Mesodermal cell (in vitro differentiated cells): ENCODE data around the gene TOB1.

ENCODE experiments used
- H3K27ac ChIP-seq: 2 replicates; pipeline ENCODE4 v1.7.0; 2013; ENCODE audit warnings: mild to moderate bottlenecking, low read depth, low read length, moderate library complexity; ENCODE audit not compliant: severe bottlenecking
- H3K36me3 ChIP-seq: 2 replicates; pipeline ENCODE4 v1.7.1; 2013; ENCODE audit warnings: mild to moderate bottlenecking, low read length, moderate library complexity; ENCODE audit not compliant: control insufficient read depth, insufficient read depth
- H3K4me1 ChIP-seq: one replicate; pipeline ENCODE4 v1.7.1; 2013; ENCODE audit warnings: mild to moderate bottlenecking, low read length; ENCODE audit not compliant: insufficient read depth, control insufficient read depth, poor library complexity, severe bottlenecking
- H3K4me3 ChIP-seq: 2 replicates; pipeline ENCODE4 v1.7.0; 2013; ENCODE audit warnings: low read length, control low read depth, mild to moderate bottlenecking; ENCODE audit not compliant: insufficient read depth, poor library complexity, severe bottlenecking; ENCODE audit errors: extremely low read depth
- H3K9me3 ChIP-seq: 2 replicates; pipeline ENCODE4 v1.7.1; 2013; ENCODE audit warnings: mild to moderate bottlenecking, low read length, moderate library complexity; ENCODE audit not compliant: control insufficient read depth
- WGBS, 2 experiments: methylation state at CpG; one replicate each; pipeline ENCODE4 v1.1.5; 2013; ENCODE audit warnings: missing lambda C conversion rate in 2 of 2; ENCODE audit not compliant: insufficient coverage in 2 of 2; 5-methylcytosine and 5-hydroxymethylcytosine counted together

Gene TOB1

GRCh38 chr17:50843150-50843905, 22.8 kb downstream of the TOB1 start:
- H3K27ac ChIP-seq, result no peak overlapping the region
- no peaks in the 10 kb centered on the region for H3K9me3 ChIP-seq
- no peaks in the 10 kb centered on the region for H3K36me3 ChIP-seq
- WGBS, 2 experiments, result 79 to 91% methylated on average over 6 to 11 of the region's 16 CpGs
- H3K4me3 ChIP-seq, result no peak overlapping the region
- H3K4me1 ChIP-seq, result peaks cover 13% of the 10 kb centered on the region

- H3K4me3 ChIP-seq, result no peak overlapping the region
- no peaks in the 10 kb centered on the region for H3K9me3 ChIP-seq
- peaks cover 13% of the 10 kb centered on the region for H3K4me1 ChIP-seq
- 71 to 83% methylated on average over 8 to 9 of the region's 9 CpGs for WGBS, 2 experiments
- no peaks in the 10 kb centered on the region for H3K36me3 ChIP-seq
- H3K27ac ChIP-seq, result no peak overlapping the region
Observed at GRCh38 chr17:50842506-50843149, 23.5 kb downstream of the TOB1 start.

- Histone ChIP-seq H3K36me3 (no peaks in the 10 kb centered on the region), H3K9me3 (no peaks in the 10 kb centered on the region), H3K27ac (no peak overlapping the region), H3K4me1 (peaks cover 13% of the 10 kb centered on the region), H3K4me3 (no peak overlapping the region)
- 10 to 15% methylated on average over 6 to 7 of the region's 8 CpGs for WGBS, 2 experiments
Observed at GRCh38 chr17:50841949-50842354, 24.2 kb downstream of the TOB1 start.

- H3K9me3 ChIP-seq, result no peaks in the 10 kb centered on the region
- no peak overlapping the region for H3K4me3 ChIP-seq
- no peaks in the 10 kb centered on the region for H3K36me3 ChIP-seq
- no peak overlapping the region for H3K27ac ChIP-seq
- WGBS, 2 experiments, result 75 to 83% methylated on average over 9 of the region's 11 CpGs
- H3K4me1 ChIP-seq, result peaks cover 13% of the 10 kb centered on the region
Observed at GRCh38 chr17:50841277-50841948, 24.7 kb downstream of the TOB1 start.

DNA sequence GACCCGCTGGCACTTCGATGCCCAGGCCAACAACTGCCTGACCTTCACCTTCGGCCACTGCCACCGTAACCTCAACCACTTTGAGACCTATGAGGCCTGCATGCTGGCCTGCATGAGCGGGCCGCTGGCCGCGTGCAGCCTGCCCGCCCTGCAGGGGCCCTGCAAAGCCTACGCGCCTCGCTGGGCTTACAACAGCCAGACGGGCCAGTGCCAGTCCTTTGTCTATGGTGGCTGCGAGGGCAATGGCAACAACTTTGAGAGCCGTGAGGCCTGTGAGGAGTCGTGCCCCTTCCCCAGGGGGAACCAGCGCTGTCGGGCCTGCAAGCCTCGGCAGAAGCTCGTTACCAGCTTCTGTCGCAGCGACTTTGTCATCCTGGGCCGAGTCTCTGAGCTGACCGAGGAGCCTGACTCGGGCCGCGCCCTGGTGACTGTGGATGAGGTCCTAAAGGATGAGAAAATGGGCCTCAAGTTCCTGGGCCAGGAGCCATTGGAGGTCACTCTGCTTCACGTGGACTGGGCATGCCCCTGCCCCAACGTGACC, 25.8 kb downstream of the TOB1 start:
- no peaks in the 10 kb centered on the region for H3K9me3 ChIP-seq
- WGBS, 2 experiments, result 94 to 95% methylated on average over 26 to 29 of the region's 29 CpGs
- H3K4me1 ChIP-seq, result peaks cover 10% of the 10 kb centered on the region
- H3K4me3 ChIP-seq, result no peak overlapping the region
- no peak overlapping the region for H3K27ac ChIP-seq
- H3K36me3 ChIP-seq, result no peaks in the 10 kb centered on the region

DNA sequence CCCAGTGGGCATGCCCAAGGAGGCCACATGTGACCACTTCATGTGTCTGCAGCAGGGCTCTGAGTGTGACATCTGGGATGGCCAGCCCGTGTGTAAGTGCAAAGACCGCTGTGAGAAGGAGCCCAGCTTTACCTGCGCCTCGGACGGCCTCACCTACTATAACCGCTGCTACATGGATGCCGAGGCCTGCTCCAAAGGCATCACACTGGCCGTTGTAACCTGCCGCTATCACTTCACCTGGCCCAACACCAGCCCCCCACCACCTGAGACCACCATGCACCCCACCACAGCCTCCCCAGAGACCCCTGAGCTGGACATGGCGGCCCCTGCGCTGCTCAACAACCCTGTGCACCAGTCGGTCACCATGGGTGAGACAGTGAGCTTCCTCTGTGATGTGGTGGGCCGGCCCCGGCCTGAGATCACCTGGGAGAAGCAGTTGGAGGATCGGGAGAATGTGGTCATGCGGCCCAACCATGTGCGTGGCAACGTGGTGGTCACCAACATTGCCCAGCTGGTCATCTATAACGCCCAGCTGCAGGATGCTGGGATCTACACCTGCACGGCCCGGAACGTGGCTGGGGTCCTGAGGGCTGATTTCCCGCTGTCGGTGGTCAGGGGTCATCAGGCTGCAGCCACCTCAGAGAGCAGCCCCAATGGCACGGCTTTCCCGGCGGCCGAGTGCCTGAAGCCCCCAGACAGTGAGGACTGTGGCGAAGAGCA, 26.4 kb downstream of the TOB1 start:
- Histone ChIP-seq H3K36me3 (no peaks in the 10 kb centered on the region), H3K27ac (no peak overlapping the region), H3K4me1 (peaks cover 9% of the 10 kb centered on the region), H3K9me3 (no peaks in the 10 kb centered on the region), H3K4me3 (no peak overlapping the region)
- WGBS, 2 experiments, result 94 to 95% methylated on average over 29 of the region's 29 CpGs

DNA sequence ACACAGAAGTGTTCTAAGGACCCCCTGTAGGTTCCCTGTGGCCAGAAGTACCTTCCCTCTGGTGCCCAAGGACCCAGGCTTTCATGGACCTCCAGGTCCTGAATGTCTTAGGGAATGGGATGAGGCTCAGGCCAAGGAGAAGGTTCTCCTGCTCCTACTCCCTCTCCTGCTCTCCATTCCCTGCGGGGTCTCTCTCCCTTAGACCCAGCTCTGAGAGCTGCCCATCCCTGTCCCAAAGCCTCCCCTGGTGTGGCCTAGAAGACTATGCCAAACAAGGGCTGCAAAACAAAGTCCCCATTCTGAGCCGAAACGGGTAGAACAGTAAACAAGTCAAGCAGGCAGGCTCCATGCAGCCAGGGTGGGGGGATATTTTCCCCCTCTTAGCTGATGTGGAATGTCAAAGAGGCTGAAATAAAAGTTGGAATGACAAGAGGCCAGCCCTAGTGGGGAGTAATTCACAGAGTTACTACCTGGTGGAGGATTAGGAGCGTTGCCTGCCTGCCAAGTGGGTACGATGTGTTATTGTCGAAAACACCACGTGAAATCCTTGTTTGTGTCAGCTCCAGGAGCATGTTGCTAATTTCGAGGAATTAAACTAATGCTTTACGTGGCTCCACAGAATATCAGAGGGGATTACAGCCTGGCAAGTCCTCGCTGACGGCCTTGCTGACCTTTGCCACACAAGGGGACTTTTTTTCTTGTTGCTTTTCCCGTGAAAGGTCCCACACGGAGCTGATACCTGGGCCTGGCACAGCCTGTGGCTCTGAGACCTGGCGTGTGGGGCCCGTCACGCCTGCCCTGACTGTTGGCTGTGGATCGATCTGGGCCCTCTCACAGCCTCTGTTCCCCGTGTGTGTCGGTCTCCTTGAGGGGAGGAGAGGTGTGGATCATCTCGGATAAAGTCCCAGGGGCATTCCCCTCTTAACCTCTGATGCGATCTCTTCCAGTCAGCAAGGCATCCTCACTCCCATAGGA, 27.9 kb downstream of the TOB1 start:
- Histone ChIP-seq H3K27ac (no peak overlapping the region), H3K4me1 (peaks cover 19% of the 10 kb centered on the region), H3K9me3 (no peaks in the 10 kb centered on the region), H3K4me3 (no peak overlapping the region), H3K36me3 (no peaks in the 10 kb centered on the region)
- WGBS, 2 experiments, result 70 to 73% methylated on average over 18 to 20 of the region's 21 CpGs

DNA sequence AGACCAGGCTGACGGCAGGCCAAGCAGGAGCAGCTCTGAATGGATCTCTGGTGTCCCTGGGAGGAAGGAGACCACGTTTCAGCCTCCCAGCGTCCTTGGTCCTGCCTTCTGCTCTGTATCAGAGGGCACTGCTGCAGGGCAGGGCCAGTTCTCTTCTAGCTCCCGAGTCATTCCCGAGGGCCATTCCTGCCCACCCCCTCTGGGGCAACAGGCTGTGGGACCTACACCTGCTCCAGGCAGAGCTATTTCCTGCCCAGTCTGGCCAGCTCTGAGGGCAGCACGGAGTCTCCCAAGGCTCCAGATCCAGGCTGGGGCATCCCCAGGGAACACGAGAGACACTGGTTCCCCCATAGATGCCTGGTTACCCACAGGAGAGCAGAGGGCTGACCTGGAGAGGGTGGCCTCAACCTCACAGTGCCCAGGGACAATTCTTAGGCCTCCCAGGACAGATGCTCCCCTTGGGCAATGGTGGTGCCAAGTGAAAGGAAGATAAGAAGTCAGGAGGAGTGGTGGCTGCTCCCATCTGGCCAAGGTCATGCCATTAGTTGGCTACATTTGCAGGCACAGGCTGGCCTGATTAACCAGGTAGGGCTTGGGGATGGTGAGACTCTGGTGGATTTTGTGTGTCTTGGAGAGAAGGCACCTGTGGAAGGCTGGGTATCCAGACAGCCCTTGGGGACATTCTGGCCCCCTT, 28.7 kb downstream of the TOB1 start:
- Histone ChIP-seq H3K27ac (no peak overlapping the region), H3K4me3 (no peak overlapping the region), H3K9me3 (no peaks in the 10 kb centered on the region), H3K36me3 (no peaks in the 10 kb centered on the region), H3K4me1 (peaks cover 19% of the 10 kb centered on the region)
- WGBS, 2 experiments, result 90 to 91% methylated on average over 6 to 7 of the region's 7 CpGs

- H3K4me3 ChIP-seq, result no peak overlapping the region
- H3K27ac ChIP-seq, result no peak overlapping the region
- peaks cover 19% of the 10 kb centered on the region for H3K4me1 ChIP-seq
- no peaks in the 10 kb centered on the region for H3K9me3 ChIP-seq
- WGBS, 2 experiments, result 83 to 85% methylated on average over 9 to 11 of the region's 11 CpGs
- H3K36me3 ChIP-seq, result no peaks in the 10 kb centered on the region
Observed at GRCh38 chr17:50836826-50837225, 29.3 kb downstream of the TOB1 start.
